GM21737 (cell line): Measurements from ENCODE around the gene SNRPE.
"Not testable (repeated sequence)": the region's sequence is repeated elsewhere in the genome, so short reads cannot be mapped to it uniquely, and the experiment has no call there.

Experiments
- ATAC-seq: cut with Tn5 transposase; IDR thresholded peaks from one replicate; pipeline ENCODE4 v1.9.1; 2021; ENCODE audit warnings: mild to moderate bottlenecking, moderate library complexity; ENCODE audit not compliant: unreplicated experiment

SNRPE gene

DNA sequence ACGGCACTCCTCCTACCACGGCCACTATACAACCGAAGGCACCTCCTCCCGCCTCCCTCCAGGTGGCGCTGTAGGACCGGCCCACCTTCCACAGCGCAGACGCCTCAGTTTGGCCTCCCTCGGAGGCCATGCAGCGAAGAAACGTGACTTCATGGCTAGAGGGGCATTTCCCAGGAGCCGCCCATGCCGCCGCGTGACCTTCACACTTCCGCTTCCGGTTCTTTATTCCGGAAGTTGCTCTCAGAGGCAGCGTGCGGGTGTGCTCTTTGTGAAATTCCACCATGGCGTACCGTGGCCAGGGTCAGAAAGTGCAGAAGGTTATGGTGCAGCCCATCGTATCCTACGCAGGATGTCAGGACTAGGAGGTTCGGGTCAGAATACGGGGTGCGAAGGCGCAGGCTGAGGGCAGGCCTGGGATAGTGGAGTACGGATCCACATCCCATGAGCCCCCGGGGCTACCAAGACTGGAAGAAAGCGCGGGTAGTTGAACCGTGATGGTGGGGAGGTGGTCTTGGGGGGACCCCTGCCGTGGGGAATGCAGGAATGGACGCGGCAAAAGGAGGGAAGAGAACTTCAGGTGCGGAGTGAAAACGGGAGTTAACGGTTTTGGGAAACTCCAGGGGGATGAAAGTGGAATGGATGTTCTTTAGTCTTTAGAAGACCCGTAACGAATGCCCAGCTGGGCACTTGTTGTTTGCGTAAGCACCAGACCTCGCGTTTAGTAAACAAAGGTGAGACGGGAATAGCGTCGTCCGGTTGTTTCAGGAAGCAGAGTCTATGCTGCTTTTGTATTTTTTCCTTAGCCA lies at the start of gene SNRPE:
Gene SNRPE (plus strand): TSS at position 221 of the 806 bp plus-strand sequence. CDS start 61 bp downstream, at position 282.
- ATAC-seq, result peak; percentile 92

DNA sequence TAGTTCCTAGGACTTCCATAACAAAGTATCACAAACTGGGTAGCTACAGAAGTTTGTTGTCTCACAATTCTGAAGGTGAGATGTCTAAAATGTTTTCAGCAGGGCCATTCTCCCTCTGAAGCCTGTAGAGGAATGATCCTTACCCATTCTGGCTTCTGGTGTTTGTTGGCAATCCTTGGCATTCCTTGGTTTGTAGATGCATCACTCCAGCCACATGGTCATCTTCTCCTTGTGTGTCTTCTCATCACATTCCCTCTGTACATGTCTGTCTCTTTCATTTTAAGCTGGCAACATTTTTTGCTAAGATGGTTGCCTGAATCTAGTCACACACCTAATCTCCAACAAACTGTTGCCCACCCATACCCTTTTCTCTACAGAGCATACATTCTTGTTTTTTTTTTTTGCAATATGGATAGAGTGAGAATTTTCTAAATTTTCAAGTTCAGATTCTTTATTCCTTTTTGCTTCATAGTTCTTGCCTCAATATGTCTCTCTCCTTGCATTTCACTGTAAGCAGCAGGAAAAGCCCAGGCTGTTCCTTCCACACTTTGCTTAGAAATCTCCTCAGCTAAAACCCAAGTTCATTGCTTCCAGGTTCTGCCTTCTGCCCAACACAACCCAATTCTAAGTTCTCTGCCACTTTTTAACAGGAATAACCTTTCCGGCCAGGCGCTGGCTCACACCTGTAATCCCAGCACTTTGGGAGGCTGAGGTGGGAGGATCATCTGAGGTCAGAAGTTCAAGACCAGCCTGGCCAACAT lies 47.6 kb upstream of the SNRPE start:
- ATAC-seq, result no peak

DNA sequence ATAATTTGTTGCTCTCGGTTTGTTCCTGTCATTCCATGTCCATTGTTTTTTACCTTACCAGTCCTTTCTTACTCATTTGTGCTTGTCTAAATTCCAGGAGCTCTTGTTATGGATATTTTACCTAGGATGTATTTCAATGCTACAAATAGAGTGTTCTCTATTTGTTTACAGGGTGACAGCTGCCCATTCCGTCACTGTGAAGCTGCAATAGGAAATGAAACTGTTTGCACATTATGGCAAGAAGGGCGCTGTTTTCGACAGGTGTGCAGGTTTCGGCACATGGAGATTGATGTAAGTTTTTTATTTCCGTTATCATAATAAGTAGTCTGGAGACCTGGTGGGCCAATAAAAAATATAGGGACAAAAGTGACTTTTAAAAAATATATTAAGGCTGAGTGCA lies 43.0 kb upstream of the SNRPE start:
- no peak for ATAC-seq

DNA sequence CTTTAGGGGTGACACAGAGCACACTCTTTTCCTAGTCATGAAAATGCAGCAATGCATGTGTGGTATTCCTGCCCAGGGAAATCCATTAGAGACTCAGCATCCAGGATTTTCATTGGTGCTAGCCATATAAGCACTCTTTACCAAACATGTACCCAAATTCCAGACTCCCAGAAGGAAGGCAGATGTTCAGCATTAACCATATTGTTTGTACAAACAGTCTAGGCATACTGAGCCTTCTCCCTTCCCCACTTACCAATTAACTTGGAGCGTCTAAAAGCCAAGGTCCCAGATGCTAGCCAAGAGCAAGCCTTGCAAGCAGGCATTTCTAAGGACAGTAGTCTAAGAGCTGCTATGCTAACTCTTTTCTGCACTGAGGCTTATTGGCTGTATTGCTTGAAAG lies 38.1 kb upstream of the SNRPE start:
- no peak for ATAC-seq

DNA sequence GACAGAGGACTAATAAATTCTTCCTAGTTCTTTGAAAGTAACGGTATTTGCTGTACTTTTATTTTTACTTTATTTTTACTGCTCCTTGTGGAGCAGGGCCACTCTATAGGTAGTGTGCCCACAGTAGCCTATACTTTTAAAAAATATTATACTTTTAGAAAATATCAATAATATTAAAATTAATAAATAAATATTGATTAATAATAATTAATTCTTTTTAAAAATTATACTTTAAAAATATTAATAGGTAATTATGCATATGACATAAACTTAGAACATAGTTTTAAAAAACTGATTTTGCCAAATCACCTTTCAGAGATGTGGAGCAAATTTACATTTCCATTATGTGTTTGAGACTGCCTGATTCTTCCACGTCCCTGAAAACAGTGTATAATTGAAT lies 35.2 kb upstream of the SNRPE start:
- no peak for ATAC-seq

DNA sequence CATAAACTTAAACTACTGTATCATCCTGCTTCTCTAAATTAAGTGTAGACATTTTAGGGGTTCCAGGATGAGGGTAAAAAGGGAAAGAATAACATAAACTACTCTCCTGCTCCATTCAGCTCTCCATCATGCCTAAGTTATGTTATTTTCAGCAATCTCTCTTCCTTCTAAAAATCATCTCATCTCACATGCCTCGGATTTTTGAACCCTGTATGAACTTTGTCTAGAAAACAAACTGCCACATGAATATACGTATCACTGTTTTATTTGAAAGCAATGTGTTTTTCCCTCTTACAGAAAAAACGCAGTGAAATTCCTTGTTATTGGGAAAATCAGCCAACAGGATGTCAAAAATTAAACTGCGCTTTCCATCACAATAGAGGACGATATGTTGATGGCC lies 33.4 kb upstream of the SNRPE start:
- ATAC-seq, result no peak

DNA sequence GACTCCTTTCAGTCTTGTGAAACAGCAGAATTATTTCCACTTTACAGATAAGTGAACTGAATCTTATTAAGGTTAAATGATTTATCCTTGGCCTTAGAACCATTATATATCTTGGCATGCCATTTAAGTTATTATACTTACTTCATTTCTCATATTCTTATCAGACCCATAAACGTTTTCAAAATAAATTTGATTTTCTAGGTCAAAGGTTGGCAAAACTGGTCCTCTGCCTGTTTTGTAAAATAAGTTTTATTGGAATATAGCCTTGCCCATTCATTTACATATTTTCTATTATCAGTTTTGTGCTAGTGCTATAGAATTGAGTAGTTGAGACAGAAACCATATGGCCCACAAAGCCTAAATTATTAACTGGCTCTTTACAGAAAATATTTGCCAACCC lies 32.9 kb upstream of the SNRPE start:
- ATAC-seq, result no peak

DNA sequence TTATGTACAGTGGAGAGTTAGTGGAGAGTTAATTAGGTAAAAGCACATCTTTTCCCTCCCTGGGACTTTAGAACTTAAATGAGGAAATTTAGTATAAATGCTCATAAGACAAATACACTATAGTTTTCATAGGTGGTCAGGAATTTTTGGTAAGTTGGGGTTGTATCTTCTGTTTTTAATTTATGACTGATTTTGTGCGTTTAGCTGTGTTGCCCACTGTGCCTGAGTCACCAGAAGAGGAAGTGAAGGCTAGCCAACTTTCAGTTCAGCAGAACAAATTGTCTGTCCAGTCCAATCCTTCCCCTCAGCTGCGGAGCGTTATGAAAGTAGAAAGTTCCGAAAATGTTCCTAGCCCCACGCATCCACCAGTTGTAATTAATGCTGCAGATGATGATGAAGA lies 32.2 kb upstream of the SNRPE start:
- not testable (repeated sequence) for ATAC-seq

DNA sequence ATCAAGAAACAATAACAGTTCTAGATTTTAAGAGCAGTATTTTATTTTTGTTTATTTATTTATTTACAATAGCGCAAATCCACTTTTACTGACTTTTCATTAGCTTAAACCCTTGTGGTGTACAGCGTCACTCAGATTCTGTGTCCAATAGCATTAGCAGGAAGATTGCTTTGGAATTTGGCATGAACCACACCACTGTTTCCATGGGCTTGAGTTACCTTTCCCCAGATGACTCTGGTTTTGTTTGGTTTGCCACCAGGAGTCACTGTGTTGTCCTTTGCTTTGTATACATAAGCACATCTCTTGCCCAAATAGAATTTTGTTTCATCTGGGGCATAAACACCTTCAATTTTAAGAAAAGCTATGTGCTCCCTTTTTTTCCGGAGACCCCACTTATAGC lies 25.9 kb upstream of the SNRPE start:
- no peak for ATAC-seq

DNA sequence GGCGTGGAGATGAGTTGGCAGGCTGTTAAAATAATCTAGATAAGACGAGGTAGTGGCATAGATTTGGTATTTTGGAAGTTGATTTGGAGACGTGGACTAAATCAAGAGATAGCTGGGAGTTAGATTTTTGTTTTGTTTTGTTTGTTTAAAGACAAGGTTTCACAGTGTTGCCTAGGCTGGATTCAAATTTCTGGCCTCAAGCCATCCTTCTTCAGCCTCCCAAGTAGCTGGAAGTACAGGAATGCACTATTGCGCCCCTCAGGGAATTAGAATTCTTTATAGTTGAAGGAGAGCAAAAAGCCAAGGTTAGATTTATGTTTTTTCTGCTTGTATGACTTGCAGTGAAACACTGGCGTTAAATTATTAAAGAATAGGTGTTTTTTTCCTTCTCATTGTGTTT lies 22.3 kb upstream of the SNRPE start:
- no peak for ATAC-seq

DNA sequence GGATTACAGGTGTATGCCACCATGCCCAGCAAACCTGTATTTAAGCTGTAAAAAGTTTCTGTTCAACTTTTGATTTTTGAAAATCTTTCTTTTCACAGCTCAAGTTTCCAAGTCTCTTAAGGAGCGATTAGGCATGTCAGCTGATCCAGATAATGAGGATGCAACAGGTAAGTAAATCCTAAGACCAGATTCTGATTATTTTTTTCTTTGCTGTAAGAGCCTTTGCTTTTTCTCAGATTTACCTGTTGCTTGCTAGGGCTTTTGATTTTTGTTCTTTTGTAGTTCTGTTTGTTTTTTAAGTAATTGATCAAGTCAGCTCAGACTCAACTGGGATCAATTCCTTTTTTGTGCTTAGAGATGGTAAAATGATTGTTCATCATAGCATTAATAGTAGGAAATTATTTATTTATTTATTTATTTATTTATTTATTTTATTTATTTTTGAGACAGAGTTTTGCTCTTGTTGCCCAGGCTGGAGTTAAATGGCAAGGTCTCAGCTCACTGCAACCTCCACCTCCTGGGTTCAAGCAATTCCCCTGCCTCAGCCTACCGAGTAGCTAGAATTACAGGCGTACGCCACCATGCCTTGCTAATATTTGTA lies 21.1 kb upstream of the SNRPE start:
- ATAC-seq, result no peak

DNA sequence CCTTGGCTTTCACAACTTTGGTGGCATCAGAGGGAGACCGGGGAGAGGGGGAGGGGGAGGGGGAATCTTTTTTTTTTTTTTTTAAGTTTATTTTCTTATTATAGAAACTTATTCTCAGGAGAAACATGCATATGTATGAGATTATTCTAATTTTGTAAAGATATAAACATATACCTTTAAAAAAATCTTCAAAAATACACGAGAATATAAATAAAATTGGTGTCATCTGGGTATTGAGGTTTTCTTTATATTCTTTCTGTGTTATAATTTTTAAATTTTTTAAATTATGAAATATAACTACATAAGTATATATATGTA lies 18.9 kb upstream of the SNRPE start:
- ATAC-seq, result no peak

DNA sequence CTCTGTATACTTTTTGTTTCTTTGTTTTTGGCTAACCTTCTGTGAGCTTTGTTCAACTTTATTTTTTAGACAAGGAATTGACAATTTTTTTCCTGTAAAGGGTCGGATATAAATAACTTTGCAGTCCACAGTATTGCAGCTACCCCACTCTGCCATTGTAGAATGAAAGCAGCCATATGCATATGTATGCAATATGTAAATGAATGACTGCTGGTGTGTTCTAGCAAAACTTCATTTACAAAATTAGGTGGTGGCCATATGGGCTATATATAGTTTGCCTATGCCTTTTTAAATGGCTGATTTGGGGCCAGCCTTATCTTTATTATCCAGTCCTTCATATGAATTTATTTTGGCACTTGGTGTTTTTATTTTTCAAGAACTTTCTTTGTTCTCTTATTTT lies 18.0 kb upstream of the SNRPE start:
- ATAC-seq, result no peak

DNA sequence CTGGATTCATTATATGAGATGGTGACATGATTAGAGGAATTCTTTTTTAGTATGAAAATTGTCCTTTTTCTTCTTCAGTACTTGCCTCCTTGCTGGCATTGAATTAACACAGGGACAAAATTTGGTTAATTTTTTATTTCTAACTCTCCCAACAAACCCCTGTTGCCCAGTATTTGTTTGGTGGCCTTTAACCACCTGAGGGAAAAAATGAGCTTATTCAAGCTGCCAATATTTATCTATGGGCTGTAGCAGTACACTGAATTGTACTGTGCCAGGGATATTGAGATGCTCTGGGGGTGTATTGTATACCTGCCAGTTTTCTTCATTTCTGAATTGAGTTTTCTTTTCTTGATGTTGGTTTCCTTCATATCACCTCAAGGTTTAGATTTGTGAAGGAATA lies 8.3 kb upstream of the SNRPE start:
- not testable (repeated sequence) for ATAC-seq

DNA sequence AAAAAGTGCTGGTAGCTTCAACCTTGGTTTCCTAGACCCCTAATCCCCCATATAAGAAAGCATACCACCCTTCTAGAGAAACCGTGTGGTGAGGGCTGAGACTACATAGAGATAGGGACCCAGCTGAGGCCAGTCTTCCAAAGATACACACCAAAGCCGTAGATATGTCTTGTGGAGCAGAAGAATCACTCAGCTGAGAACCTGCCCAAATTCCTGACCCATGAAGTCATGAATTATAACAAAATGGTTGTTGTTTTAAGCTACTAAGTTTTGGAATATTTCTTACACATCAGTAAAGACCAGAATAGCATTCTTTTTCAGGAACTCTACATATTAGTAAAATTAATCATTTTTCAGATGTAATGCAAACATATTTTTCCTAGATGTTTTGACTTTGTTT lies 3.3 kb upstream of the SNRPE start:
- no peak for ATAC-seq

DNA sequence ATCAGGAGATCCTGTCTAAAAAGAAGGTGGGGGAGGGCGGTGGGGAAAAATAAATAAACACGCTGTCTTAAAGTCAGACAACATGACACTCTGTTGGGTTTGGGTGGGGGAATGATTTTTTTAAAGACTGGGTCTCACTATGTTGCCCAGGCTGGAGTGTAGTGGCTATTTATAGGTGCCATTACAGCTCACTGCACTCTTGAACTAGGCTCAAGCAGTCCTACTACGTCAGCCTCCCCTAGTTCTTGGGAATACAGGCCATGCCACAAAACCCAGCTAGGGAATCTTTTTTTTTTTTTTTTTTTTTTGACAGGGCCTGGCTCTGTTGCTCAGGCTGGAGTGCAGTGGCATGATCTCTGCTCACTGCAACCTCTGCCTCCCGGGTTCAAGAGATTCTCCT lies 2.4 kb upstream of the SNRPE start:
- ATAC-seq, result no peak

DNA sequence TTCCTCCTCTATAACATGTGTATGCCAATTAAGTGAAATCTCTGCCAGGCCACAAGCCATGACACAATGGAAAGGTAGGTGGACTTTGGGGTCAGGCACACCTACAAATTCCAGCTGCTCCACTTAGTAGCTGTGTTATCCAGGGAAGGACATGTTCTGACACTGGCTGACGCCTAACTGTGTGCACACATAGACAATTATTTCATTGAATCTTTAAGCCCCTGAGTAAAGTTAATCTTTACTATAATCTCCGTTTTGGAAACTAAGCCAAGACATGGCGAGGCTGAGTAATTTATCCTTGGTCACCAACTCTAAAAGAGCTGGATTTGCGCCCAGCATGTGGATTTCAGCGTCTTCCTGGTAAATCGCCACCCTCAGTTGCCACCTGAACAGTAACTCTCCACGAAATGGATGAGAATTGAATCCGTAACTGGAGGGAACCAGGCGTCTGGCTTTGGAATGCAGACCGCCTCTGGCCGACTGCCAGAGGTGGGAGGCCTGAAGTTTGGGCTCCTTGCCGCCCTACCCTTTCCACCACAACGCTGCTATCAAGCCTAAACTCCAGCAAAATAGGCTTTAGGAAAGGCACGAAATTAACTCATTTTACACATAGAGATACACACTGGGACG lies 888 bp upstream of the SNRPE start:
- ATAC-seq, result no peak

DNA sequence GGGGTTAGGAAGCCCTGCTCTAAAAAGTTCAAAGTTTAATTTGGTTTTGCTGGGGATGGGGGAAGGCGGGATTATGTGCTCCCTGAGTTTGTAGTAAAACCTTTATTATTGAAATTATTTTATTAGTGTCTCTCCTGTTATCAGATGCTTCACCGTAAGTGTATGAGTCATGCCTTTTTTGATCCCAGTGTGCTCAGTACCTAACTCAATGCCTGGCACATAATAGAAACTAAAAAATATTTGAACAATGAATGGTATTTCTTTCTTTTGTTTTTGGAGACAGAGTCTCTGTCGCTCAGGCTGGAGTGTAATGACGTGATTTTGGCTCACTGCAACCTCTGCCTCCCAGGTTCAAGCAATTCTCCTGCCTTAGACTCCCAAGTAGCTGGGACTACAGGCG lies 6.4 kb downstream of the SNRPE start:
- no peak for ATAC-seq

DNA sequence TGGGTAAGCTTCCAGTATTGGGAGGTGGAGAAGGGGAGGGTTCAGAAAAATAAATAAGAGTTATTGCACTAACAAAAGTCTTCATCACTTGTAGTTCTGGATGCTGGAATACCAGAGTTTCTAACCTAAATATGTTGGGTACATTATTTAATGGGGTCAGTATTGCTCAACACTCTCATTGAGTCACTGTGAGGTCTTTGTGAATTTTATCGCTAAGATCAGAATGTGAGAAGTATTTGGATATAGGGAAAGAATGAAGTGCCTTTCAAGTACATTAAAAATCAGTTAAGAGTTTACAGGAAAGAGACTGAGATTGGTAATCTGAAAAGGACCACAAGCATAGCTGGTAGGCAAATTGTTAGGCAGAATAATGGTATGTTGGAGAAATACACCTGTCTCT lies 8.8 kb downstream of the SNRPE start:
- ATAC-seq, result no peak

DNA sequence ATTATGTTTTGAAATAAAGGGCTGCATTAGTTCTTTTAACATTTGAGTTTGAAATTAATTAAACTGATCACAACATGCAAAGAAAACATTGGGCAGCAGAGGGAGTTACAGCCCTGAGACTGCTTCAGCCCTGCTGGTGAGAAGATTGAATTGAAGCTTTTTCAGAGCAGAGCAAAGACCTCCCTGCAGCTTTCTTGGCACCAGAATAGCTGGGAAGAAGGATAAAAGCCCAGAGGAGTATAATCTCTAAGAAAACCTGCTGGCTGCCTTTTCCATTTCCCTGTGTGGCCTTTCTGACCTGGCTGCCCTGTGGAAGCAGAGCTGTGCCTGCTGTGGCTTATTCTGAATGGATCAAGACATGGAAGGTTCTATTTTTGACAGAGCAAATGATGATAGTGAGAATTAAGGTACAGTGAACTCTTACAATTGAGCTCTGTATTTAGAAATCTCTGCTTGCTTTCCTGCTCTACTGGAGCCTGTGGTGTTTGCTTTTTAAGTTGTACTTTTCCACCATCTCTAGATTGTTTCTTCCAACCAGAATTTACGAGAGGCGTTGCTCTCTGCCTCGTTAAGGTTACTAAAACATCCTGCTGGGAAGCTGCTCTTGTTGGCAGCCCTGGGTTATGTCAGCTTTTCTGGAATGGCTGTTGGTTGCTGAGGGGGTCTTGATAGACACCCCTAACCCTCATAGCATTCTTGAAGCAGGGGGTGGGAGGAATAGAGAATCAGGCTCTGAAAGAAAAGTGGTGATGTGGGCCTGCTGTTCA lies 9.9 kb downstream of the SNRPE start:
- no peak for ATAC-seq

DNA sequence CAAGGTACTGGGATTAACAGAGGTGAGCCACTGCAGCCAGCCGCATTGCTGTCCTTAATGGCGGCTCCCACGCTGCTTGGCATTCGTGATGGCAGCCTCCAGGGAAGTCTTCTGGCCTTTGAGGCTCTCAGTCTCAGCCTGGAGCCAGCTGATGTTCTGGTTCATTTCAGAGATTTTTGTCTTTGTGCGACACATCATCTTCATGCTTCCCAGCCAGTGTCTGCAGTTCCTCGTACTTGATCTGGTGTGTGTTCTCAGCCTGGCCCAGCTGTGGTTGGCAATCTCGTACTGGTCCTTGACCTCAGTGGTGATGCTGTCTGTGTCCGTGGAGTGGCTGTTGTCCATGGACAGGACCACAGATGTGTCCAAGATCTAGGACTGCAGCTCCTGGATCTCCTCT lies 11.7 kb downstream of the SNRPE start:
- no peak for ATAC-seq
